ENCODE results near the gene DNAH10. TPM values are rescaled to one million over a fixed set of nuclear protein-coding genes. Genes with fewer than 3 reads are reported as not detected.

DNAH10 gene
- total RNA-seq, 1 experiment from 2014 or later: 0.17 TPM

DNA sequence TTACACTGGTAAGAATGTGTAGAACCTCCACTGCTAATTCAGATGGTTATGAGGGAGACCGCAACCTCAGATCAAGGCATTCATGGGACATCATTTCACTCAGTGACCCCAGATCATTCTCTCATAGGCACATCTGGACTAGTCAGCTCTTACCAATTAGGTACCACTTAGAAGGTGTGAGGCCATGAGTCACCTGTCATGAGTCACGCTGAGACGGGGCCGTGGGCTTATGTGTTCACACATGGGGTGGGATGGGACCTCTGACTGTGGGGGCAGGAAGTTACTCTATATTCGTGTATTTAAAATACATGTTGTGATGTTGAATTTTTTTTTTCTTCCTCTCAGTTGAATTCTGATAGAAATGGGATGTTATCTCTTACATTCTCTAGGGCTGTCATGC is 154.6 kb downstream of the DNAH10 start:
- no peak overlapping the region for H4K5ac ChIP-seq (ENCODE audit: insufficient read length, low read depth, low read length)
- no peaks in the 10 kb centered on the region for H3K79me2 ChIP-seq (ENCODE audit: insufficient read depth, low read length)
- H3K4me1 ChIP-seq (ENCODE audit: insufficient read depth, low read length): no peaks in the 10 kb centered on the region
- H3K9ac ChIP-seq (ENCODE audit: extremely low read depth, insufficient read length, low read length): no peak overlapping the region
- H2AFZ ChIP-seq (ENCODE audit: low read length): no peak overlapping the region
- peaks cover 0 to 10% of the 10 kb centered on the region in 2 experiments; a peak in 3 of 4 replicates for H3K4me1 Mint-ChIP-seq
- no peak overlapping the region for H3K4me3 Mint-ChIP-seq
- H2BK15ac ChIP-seq (ENCODE audit: low read depth, low read length): no peak overlapping the region
- no peak overlapping the region for H4K8ac ChIP-seq (replicated peaks; ENCODE audit: insufficient read length, low read depth, low read length)
- H3K27ac ChIP-seq (ENCODE audit: insufficient read length, low read depth, low read length): no peak overlapping the region
- H3K56ac ChIP-seq (ENCODE audit: insufficient read length, low read depth, low read length): no peak overlapping the region
- no peak overlapping the region for H3K27ac Mint-ChIP-seq
- no peak overlapping the region for H3K14ac ChIP-seq (ENCODE audit: insufficient read depth, low read length)
- no peak overlapping the region for H3T11ph ChIP-seq (ENCODE audit: low read length)
- H2BK120ac ChIP-seq (ENCODE audit: low read depth, low read length, poor library complexity, severe bottlenecking): no peak overlapping the region
- no peaks in the 10 kb centered on the region for H3K9me3 ChIP-seq (ENCODE audit: control insufficient read depth, low read depth, low read length)
- peaks cover 87% of the 10 kb centered on the region for H3K27me3 Mint-ChIP-seq (ENCODE audit: low read depth)
- H3K23me2 ChIP-seq (ENCODE audit: insufficient read length, low read depth, low read length, poor library complexity, severe bottlenecking): no peaks in the 10 kb centered on the region
- no peak overlapping the region for H2AK5ac ChIP-seq (ENCODE audit: insufficient read length, low read length)
- H3K23ac ChIP-seq (ENCODE audit: insufficient read length, low read depth, low read length): no peak overlapping the region
- peaks cover 0 to 3% (median 2%) of the 10 kb centered on the region in 3 experiments; a peak in 2 of 7 replicates for H3K36me3 Mint-ChIP-seq (ENCODE audit: insufficient read depth in 1 of 3, low read depth in 3 of 3)
- no peaks in the 10 kb centered on the region for H4K20me1 ChIP-seq (ENCODE audit: control insufficient read depth, insufficient read depth, insufficient read length)
- H2BK12ac ChIP-seq (ENCODE audit: insufficient read length, low read depth, low read length): no peak overlapping the region
- peaks cover 4 to 5% of the 10 kb centered on the region in 2 experiments for H3K9me3 Mint-ChIP-seq
- no peaks in the 10 kb centered on the region for H3K79me1 ChIP-seq (ENCODE audit: insufficient read depth, low read depth, low read length, poor library complexity, severe bottlenecking)
- H3K4me2 ChIP-seq (ENCODE audit: insufficient read depth, insufficient read length, low read length): no peak overlapping the region
- no peak overlapping the region for H3K18ac ChIP-seq (ENCODE audit: insufficient read length, low read depth, low read length)
- TF ChIP-seq, protein P1, sequence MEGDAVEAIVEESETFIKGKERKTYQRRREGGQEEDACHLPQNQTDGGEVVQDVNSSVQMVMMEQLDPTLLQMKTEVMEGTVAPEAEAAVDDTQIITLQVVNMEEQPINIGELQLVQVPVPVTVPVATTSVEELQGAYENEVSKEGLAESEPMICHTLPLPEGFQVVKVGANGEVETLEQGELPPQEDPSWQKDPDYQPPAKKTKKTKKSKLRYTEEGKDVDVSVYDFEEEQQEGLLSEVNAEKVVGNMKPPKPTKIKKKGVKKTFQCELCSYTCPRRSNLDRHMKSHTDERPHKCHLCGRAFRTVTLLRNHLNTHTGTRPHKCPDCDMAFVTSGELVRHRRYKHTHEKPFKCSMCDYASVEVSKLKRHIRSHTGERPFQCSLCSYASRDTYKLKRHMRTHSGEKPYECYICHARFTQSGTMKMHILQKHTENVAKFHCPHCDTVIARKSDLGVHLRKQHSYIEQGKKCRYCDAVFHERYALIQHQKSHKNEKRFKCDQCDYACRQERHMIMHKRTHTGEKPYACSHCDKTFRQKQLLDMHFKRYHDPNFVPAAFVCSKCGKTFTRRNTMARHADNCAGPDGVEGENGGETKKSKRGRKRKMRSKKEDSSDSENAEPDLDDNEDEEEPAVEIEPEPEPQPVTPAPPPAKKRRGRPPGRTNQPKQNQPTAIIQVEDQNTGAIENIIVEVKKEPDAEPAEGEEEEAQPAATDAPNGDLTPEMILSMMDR (conservative IDR thresholded peaks at IDR 0.05): no peak
- no peak overlapping the region for H4K91ac ChIP-seq (ENCODE audit: insufficient read length, low read depth, low read length)
- no CpG with 5 or more reads among the region's 5 CpGs for WGBS (ENCODE audit: extremely low coverage, insufficient read length, low lambda C conversion rate)
- DNase-seq: no peak
- no peak overlapping the region for H2BK5ac ChIP-seq (ENCODE audit: insufficient read length, low read length)
- H2BK20ac ChIP-seq (ENCODE audit: low read depth, low read length, poor library complexity, severe bottlenecking): no peak overlapping the region
- no peak overlapping the region for H3K4ac ChIP-seq (ENCODE audit: low read depth, low read length)
- H3K27me3 ChIP-seq (ENCODE audit: insufficient read depth, low read length): no peaks in the 10 kb centered on the region; the same call in 1 of the 2 replicates

Data from H9 (cell line).